ENCODE data around the gene CAPN5.
A peak's percentile ranks its signal among the peaks of the same experiment; 100 is the strongest.

CAPN5 gene

GRCh38 chr11:77154381-77155081 is 87.8 kb downstream of the CAPN5 start:
- Mint-ChIP-seq H3K27ac (no peak overlapping the region), H3K36me3 (peaks cover 8% of the 10 kb centered on the region), H3K9me3 (no peaks in the 10 kb centered on the region), H3K4me1 (peaks cover 51% of the 10 kb centered on the region), H3K4me3 (no peak overlapping the region)
- DNase-seq (ENCODE audit: low spot score in 2 of 2) (no peak), ATAC-seq (peak; percentile 4)

GRCh38 chr11:77155082-77155475 is 88.3 kb downstream of the CAPN5 start:
- peaks cover 8% of the 10 kb centered on the region for H3K36me3 Mint-ChIP-seq
- ATAC-seq (no peak), DNase-seq (ENCODE audit: low spot score in 2 of 2) (no peak)
- H3K27ac Mint-ChIP-seq, result peak overlapping the region; percentile 52
- H3K4me1 Mint-ChIP-seq, result peaks cover 51% of the 10 kb centered on the region
- H3K9me3 Mint-ChIP-seq, result no peaks in the 10 kb centered on the region
- no peak overlapping the region for H3K4me3 Mint-ChIP-seq

GRCh38 chr11:77155556-77156130 is 88.9 kb downstream of the CAPN5 start:
- Mint-ChIP-seq H3K27ac (peak overlapping the region; percentile 52), H3K4me3 (no peak overlapping the region), H3K9me3 (no peaks in the 10 kb centered on the region), H3K36me3 (peaks cover 8% of the 10 kb centered on the region), H3K4me1 (peaks cover 51% of the 10 kb centered on the region)
- DNase-seq (ENCODE audit: low spot score in 2 of 2) (no peak), ATAC-seq (no peak)

- no peak for ATAC-seq
- DNase-seq (ENCODE audit: low spot score in 2 of 2), result no peak
- Mint-ChIP-seq H3K4me3 (no peak overlapping the region), H3K36me3 (peaks cover 8% of the 10 kb centered on the region), H3K4me1 (peaks cover 44% of the 10 kb centered on the region), H3K9me3 (no peaks in the 10 kb centered on the region), H3K27ac (no peak overlapping the region)
These were observed 89.8 kb downstream of the CAPN5 start for GRCh38 chr11:77156396-77157195.

- Mint-ChIP-seq H3K36me3 (no peaks in the 10 kb centered on the region), H3K9me3 (no peaks in the 10 kb centered on the region), H3K4me3 (no peak overlapping the region), H3K4me1 (peaks cover 28% of the 10 kb centered on the region), H3K27ac (peak overlapping the region; percentile 26)
- ATAC-seq, result no peak
- no peak for DNase-seq (ENCODE audit: low spot score in 2 of 2)
These were observed 91.4 kb downstream of the CAPN5 start for GRCh38 chr11:77158041-77158695.

GRCh38 chr11:77159219-77159936 is 92.6 kb downstream of the CAPN5 start:
- H3K4me3 Mint-ChIP-seq, result no peak overlapping the region
- DNase-seq (ENCODE audit: low spot score in 2 of 2) (no peak), ATAC-seq (no peak)
- H3K4me1 Mint-ChIP-seq, result peaks cover 16% of the 10 kb centered on the region
- no peak overlapping the region for H3K27ac Mint-ChIP-seq
- H3K9me3 Mint-ChIP-seq, result no peaks in the 10 kb centered on the region
- no peaks in the 10 kb centered on the region for H3K36me3 Mint-ChIP-seq

- H3K36me3 Mint-ChIP-seq, result no peaks in the 10 kb centered on the region
- H3K4me3 Mint-ChIP-seq, result no peak overlapping the region
- peaks cover 11% of the 10 kb centered on the region for H3K4me1 Mint-ChIP-seq
- H3K27ac Mint-ChIP-seq, result no peak overlapping the region
- no peaks in the 10 kb centered on the region for H3K9me3 Mint-ChIP-seq
- DNase-seq (ENCODE audit: low spot score in 2 of 2) (no peak), ATAC-seq (no peak)
These were observed 93.2 kb downstream of the CAPN5 start for GRCh38 chr11:77159937-77160495.

GRCh38 chr11:77163271-77163670 is 96.5 kb downstream of the CAPN5 start:
- Mint-ChIP-seq H3K36me3 (no peaks in the 10 kb centered on the region), H3K27ac (no peak overlapping the region), H3K9me3 (no peaks in the 10 kb centered on the region), H3K4me3 (no peak overlapping the region), H3K4me1 (no peaks in the 10 kb centered on the region)
- ATAC-seq (no peak), DNase-seq (ENCODE audit: low spot score in 2 of 2) (no peak)

GRCh38 chr11:77165066-77165465 is 98.3 kb downstream of the CAPN5 start:
- Mint-ChIP-seq H3K36me3 (no peaks in the 10 kb centered on the region), H3K4me1 (no peaks in the 10 kb centered on the region), H3K9me3 (no peaks in the 10 kb centered on the region), H3K27ac (no peak overlapping the region), H3K4me3 (no peak overlapping the region)
- DNase-seq (ENCODE audit: low spot score in 2 of 2), result no peak
- ATAC-seq, result no peak

GRCh38 chr11:77166021-77166420 is 99.2 kb downstream of the CAPN5 start:
- no peaks in the 10 kb centered on the region for H3K4me1 Mint-ChIP-seq
- ATAC-seq, result no peak
- H3K4me3 Mint-ChIP-seq, result no peak overlapping the region
- no peaks in the 10 kb centered on the region for H3K9me3 Mint-ChIP-seq
- no peaks in the 10 kb centered on the region for H3K36me3 Mint-ChIP-seq
- DNase-seq (ENCODE audit: low spot score in 2 of 2), result no peak
- H3K27ac Mint-ChIP-seq, result no peak overlapping the region

GRCh38 chr11:77167111-77167626 is 100.4 kb downstream of the CAPN5 start:
- Mint-ChIP-seq H3K4me3 (no peak overlapping the region), H3K4me1 (no peaks in the 10 kb centered on the region), H3K36me3 (no peaks in the 10 kb centered on the region), H3K9me3 (no peaks in the 10 kb centered on the region), H3K27ac (no peak overlapping the region)
- ATAC-seq (no peak), DNase-seq (ENCODE audit: low spot score in 2 of 2) (no peak)

GRCh38 chr11:77167791-77168190 is 101.0 kb downstream of the CAPN5 start:
- Mint-ChIP-seq H3K4me3 (no peak overlapping the region), H3K4me1 (no peaks in the 10 kb centered on the region), H3K9me3 (no peaks in the 10 kb centered on the region), H3K36me3 (no peaks in the 10 kb centered on the region), H3K27ac (peak overlapping the region; percentile 21)
- DNase-seq (ENCODE audit: low spot score in 2 of 2) (no peak), ATAC-seq (no peak)

GRCh38 chr11:77170107-77170506 is 103.3 kb downstream of the CAPN5 start:
- H3K9me3 Mint-ChIP-seq, result no peaks in the 10 kb centered on the region
- no peak for ATAC-seq
- H3K36me3 Mint-ChIP-seq, result no peaks in the 10 kb centered on the region
- no peaks in the 10 kb centered on the region for H3K4me1 Mint-ChIP-seq
- H3K4me3 Mint-ChIP-seq, result no peak overlapping the region
- no peak for DNase-seq (ENCODE audit: low spot score in 2 of 2)
- H3K27ac Mint-ChIP-seq, result no peak overlapping the region

GRCh38 chr11:77171254-77171653 is 104.5 kb downstream of the CAPN5 start:
- no peaks in the 10 kb centered on the region for H3K9me3 Mint-ChIP-seq
- ATAC-seq (no peak), DNase-seq (ENCODE audit: low spot score in 2 of 2) (no peak)
- no peaks in the 10 kb centered on the region for H3K4me1 Mint-ChIP-seq
- no peak overlapping the region for H3K27ac Mint-ChIP-seq
- no peaks in the 10 kb centered on the region for H3K36me3 Mint-ChIP-seq
- no peak overlapping the region for H3K4me3 Mint-ChIP-seq

All from stimulated activated effector memory CD8-positive, alpha-beta T cell treated with anti-CD3 and anti-CD28 coated beads, Interleukin-12 subunit alpha, Interleukin-12 subunit beta, amount 100 ng/mL, for 72 hours (primary cell).